Measurements from ENCODE around the gene PRKG2.

Gene PRKG2

GRCh38 chr4:81085291-81085690 is 129.7 kb downstream of the PRKG2 start:
- DNase-seq, result no peak

GRCh38 chr4:81084634-81085033 is 130.4 kb downstream of the PRKG2 start:
- no peak for DNase-seq

- DNase-seq, result no peak
Observed at GRCh38 chr4:81084029-81084428, 131.0 kb downstream of the PRKG2 start.

GRCh38 chr4:81081156-81081555 is 133.9 kb downstream of the PRKG2 start:
- no peak for DNase-seq

GRCh38 chr4:81071013-81071412 is 144.0 kb downstream of the PRKG2 start:
- no peak for DNase-seq

GRCh38 chr4:81069706-81070331 is 145.2 kb downstream of the PRKG2 start:
- DNase-seq, result no peak

- no peak for DNase-seq
Observed at GRCh38 chr4:81065446-81065845, 149.6 kb downstream of the PRKG2 start.

- no peak for DNase-seq
Observed at GRCh38 chr4:81062001-81062400, 153.0 kb downstream of the PRKG2 start.

- no peak for DNase-seq
Observed at GRCh38 chr4:81061344-81061730, 153.7 kb downstream of the PRKG2 start.

GRCh38 chr4:81060587-81061343 is 154.3 kb downstream of the PRKG2 start:
- no peak for DNase-seq

- no peak for DNase-seq
Observed at GRCh38 chr4:81058621-81059020, 156.4 kb downstream of the PRKG2 start.

- DNase-seq, result no peak
Observed at GRCh38 chr4:81052119-81053068, 162.6 kb downstream of the PRKG2 start.

GRCh38 chr4:81049907-81050306 is 165.1 kb downstream of the PRKG2 start:
- no peak for DNase-seq

- no peak for DNase-seq
Observed at GRCh38 chr4:81049330-81049729, 165.7 kb downstream of the PRKG2 start.

- DNase-seq, result no peak
Observed at GRCh38 chr4:81042578-81043365, 172.2 kb downstream of the PRKG2 start.

- no peak for DNase-seq
Observed at GRCh38 chr4:81040012-81040659, 174.9 kb downstream of the PRKG2 start.

- no peak for DNase-seq
Observed at GRCh38 chr4:81039351-81039972, 175.6 kb downstream of the PRKG2 start.

- no peak for DNase-seq
Observed at GRCh38 chr4:81038636-81039350, 176.2 kb downstream of the PRKG2 start.
